GM10266 (cell line): ENCODE results near the gene CMSS1.

Experiments
- DNase-seq: peaks from one replicate; pipeline ENCODE4 v3.0.0; 2012; ENCODE audit errors: extremely low spot score
- CTCF ChIP-seq: IDR thresholded peaks from 2 replicates; pipeline ENCODE4 v1.5.1; 2012; ENCODE audit warnings: mild to moderate bottlenecking, low read depth; ENCODE audit not compliant: control insufficient read depth, insufficient read depth; ENCODE audit errors: missing control alignments

The CMSS1 gene

GRCh38 chr3:99850608-99851007, 32.9 kb downstream of the CMSS1 start:
- no peak for TF ChIP-seq CTCF
- no peak for DNase-seq

GRCh38 chr3:99851955-99852354, 34.3 kb downstream of the CMSS1 start:
- DNase-seq, result no peak
- no peak for TF ChIP-seq CTCF

- no peak for DNase-seq
- no peak for TF ChIP-seq CTCF
Measured at GRCh38 chr3:99852851-99853250, 35.2 kb downstream of the CMSS1 start.

- DNase-seq, result no peak
- no peak for TF ChIP-seq CTCF
Measured at GRCh38 chr3:99854756-99855298, 37.2 kb downstream of the CMSS1 start.

GRCh38 chr3:99855900-99856299, 38.2 kb downstream of the CMSS1 start:
- no peak for DNase-seq
- no peak for TF ChIP-seq CTCF

- TF ChIP-seq CTCF, result no peak
Measured at GRCh38 chr3:99856437-99857220, 39.0 kb downstream of the CMSS1 start.

GRCh38 chr3:99857278-99857677, 39.6 kb downstream of the CMSS1 start:
- no peak for DNase-seq
- no peak for TF ChIP-seq CTCF

More at GRCh38 chr3:99856437-99857220, 39.0 kb downstream of the CMSS1 start:
- DNase-seq, result no peak
